PC-9 (cell line): Measurements from ENCODE around the gene BARHL1. TPM values are rescaled to one million over a fixed set of nuclear protein-coding genes. Genes with fewer than 3 reads are reported as not detected.

Experiments used
- BruUV-seq: library from RNA; stranded (reverse); fragments of 400-500 nt; replicated peaks from 2 replicates; lab custom pipeline; 2021; lab: Mats Ljungman, UMichigan
- CTCF ChIA-PET: fragments of 300-600 bp; sonication (Branson Sonifier 250); formaldehyde crosslinking; loops from one replicate; lab custom pipeline; 2022; ENCODE audit warnings: antibody characterized with exemption; lab: Charles Lee
- POLR2A ChIA-PET: fragments of 300-600 bp; sonication (Branson Sonifier 250); formaldehyde crosslinking; loops from one replicate; lab custom pipeline; 2022; ENCODE audit warnings: antibody characterized with exemption; ENCODE audit not compliant: unreplicated experiment; lab: Charles Lee
- DNase-seq, 2 experiments: peaks; one replicate each; pipeline versions ENCODE4 v3.0.0 to v3.0.0-alpha.2; 2015 to 2022; ENCODE audit warnings: mixed read lengths in 1 of 2
- H2AFZ ChIP-seq: fragments of 200-600 bp; sonication (generic); 2 replicates; pipeline ENCODE4 v1.8.1; 2017; ENCODE audit warnings: antibody characterized with exemption
- H3F3A ChIP-seq: fragments of 200-600 bp; sonication (generic); 2 replicates; pipeline ENCODE4 v1.8.1; 2017; ENCODE audit warnings: antibody characterized with exemption, mild to moderate bottlenecking, low read depth; ENCODE audit not compliant: insufficient read depth
- H3K27ac ChIP-seq: fragments of 200-600 bp; sonication (generic); 2 replicates; pipeline ENCODE4 v1.6.1; 2016; ENCODE audit warnings: mixed run types
- H3K27me3 ChIP-seq: fragments of 200-600 bp; sonication (generic); 2 replicates; pipeline ENCODE4 v1.6.1; 2016; ENCODE audit warnings: low read depth, mixed run types; ENCODE audit not compliant: insufficient read depth
- H3K36me3 ChIP-seq: fragments of 200-600 bp; sonication (generic); 2 replicates; pipeline ENCODE4 v1.6.1; 2016; ENCODE audit warnings: low read depth, mixed run types
- H3K4me1 ChIP-seq: fragments of 200-600 bp; sonication (generic); replicated peaks from 2 replicates; pipeline ENCODE4 v1.6.1; 2016; ENCODE audit warnings: mixed run types; ENCODE audit not compliant: insufficient read depth
- H3K4me2 ChIP-seq: fragments of 200-600 bp; sonication (generic); 2 replicates; pipeline ENCODE4 v1.6.1; 2017; ENCODE audit warnings: mixed run types
- H3K4me3 ChIP-seq: fragments of 200-600 bp; sonication (generic); 2 replicates; pipeline ENCODE4 v1.6.1; 2016; ENCODE audit warnings: mixed run types
- H3K79me2 ChIP-seq: fragments of 200-600 bp; sonication (generic); 2 replicates; pipeline ENCODE4 v1.6.1; 2017; ENCODE audit warnings: low read depth, mixed run types
- H3K9me2 ChIP-seq: fragments of 200-600 bp; sonication (generic); 2 replicates; pipeline ENCODE4 v1.8.1; 2017; ENCODE audit warnings: mild to moderate bottlenecking; ENCODE audit not compliant: insufficient read depth
- H3K9me3 ChIP-seq: fragments of 200-600 bp; sonication (generic); 2 replicates; pipeline ENCODE4 v1.8.1; 2016; ENCODE audit warnings: low read depth; ENCODE audit not compliant: insufficient read depth
- H4K20me1 ChIP-seq: fragments of 200-600 bp; sonication (generic); 2 replicates; pipeline ENCODE4 v1.8.1; 2017; ENCODE audit not compliant: insufficient read depth
- CTCF ChIP-seq: fragments of 200-600 bp; sonication (generic); conservative IDR thresholded peaks from 2 replicates; pipeline ENCODE4 v1.6.1; 2017; ENCODE audit warnings: mixed run types, antibody characterized with exemption, mild to moderate bottlenecking, moderate library complexity
- EZH2 ChIP-seq: fragments of 200-600 bp; sonication (generic); IDR thresholded peaks from 2 replicates; pipeline ENCODE4 v1.8.0; 2017; ENCODE audit warnings: antibody characterized with exemption, low read depth
- intact Hi-C: fragments of 100-400 bp; cut with micrococcal nuclease; formaldehyde crosslinking; loops from one replicate; pipeline ENCODE4 v1.10.0; 2022; ENCODE audit not compliant: unreplicated experiment
- total RNA-seq: library from RNA; stranded (reverse); gene quantifications from 2 replicates; pipeline ENCODE4 v1.2.3, GENCODE V29; 2021

BARHL1 gene
- total RNA-seq, 1 experiment from 2014 or later = not detected

- H3K36me3 ChIP-seq = no peaks in the 10 kb centered on the region
- peaks cover 12% of the 10 kb centered on the region; the same call in 1 of the 2 replicates for H3K27me3 ChIP-seq
- no peaks in the 10 kb centered on the region for H3K4me1 ChIP-seq
- TF ChIP-seq CTCF = no peak
- TF ChIP-seq EZH2 = no peak
- no peaks in the 10 kb centered on the region for H3K9me2 ChIP-seq
- H3F3A ChIP-seq = no peaks in the 10 kb centered on the region
- H3K27ac ChIP-seq = no peak overlapping the region
- H4K20me1 ChIP-seq = no peaks in the 10 kb centered on the region
- H3K9me3 ChIP-seq = no peaks in the 10 kb centered on the region
- BruUV-seq = no TSS peak
- POLR2A ChIA-PET = no interaction called here
- intact Hi-C loops = no loop called here
- no peak overlapping the region for H3K4me2 ChIP-seq
- CTCF ChIA-PET = no interaction called here
- no peaks in the 10 kb centered on the region for H3K79me2 ChIP-seq
- no peak for DNase-seq
- no peak overlapping the region for H2AFZ ChIP-seq
- no peak overlapping the region for H3K4me3 ChIP-seq
Measured at GRCh38 chr9:132587592-132587955, 5.2 kb downstream of the BARHL1 start.

- H2AFZ ChIP-seq = no peak overlapping the region
- no peak overlapping the region for H3K27ac ChIP-seq
- H3K36me3 ChIP-seq = no peaks in the 10 kb centered on the region
- H3K9me3 ChIP-seq = no peaks in the 10 kb centered on the region
- ChIA-PET CTCF (no interaction called here), POLR2A (no interaction called here)
- no peaks in the 10 kb centered on the region for H3F3A ChIP-seq
- no peaks in the 10 kb centered on the region for H4K20me1 ChIP-seq
- no peak overlapping the region for H3K4me3 ChIP-seq
- DNase-seq = peak in 1 of 2 experiments; percentile 3
- H3K9me2 ChIP-seq = no peaks in the 10 kb centered on the region
- peaks cover 11% of the 10 kb centered on the region; the same call in 1 of the 2 replicates for H3K27me3 ChIP-seq
- TF ChIP-seq EZH2 = no peak
- no peak for TF ChIP-seq CTCF
- no peaks in the 10 kb centered on the region for H3K79me2 ChIP-seq
- no TSS peak for BruUV-seq
- intact Hi-C loops = no loop called here
- H3K4me1 ChIP-seq = no peaks in the 10 kb centered on the region
- no peak overlapping the region for H3K4me2 ChIP-seq
Measured at GRCh38 chr9:132588098-132588497, 5.7 kb downstream of the BARHL1 start.

DNA sequence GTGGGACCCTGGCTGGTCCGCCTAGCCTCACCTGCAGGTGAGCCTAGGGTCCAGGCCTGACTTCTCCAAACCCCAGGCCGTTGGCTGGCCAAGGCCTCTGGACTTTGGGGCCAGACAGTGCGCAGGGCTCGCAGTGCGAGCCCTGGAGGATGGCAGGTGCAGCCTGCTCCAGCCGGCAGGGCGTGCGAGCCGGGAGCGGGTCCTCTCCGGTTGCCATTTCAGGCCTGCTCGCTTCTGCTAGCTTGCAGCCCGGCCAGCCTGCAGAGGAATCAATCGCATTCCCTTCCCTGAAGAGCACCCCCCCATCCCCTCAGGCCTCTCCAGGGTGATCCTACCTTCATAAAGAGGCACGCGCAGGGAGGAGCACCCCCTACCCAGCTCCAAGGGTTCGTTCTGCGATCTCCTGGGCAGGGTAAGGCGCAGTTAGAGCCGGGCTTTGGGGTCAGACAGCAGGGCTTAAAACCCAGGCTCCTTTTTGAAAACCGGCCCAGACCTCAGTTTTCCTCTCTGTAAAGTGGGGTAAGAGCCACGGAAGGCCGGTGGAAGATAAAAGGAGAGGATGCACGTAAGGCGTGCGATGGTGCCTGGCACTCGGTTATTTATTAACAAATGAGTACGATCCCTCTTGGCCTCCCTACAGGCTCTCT lies 6.2 kb downstream of the BARHL1 start:
- CTCF ChIA-PET = no interaction called here
- Histone ChIP-seq H3K9me3 (no peaks in the 10 kb centered on the region), H3K79me2 (no peaks in the 10 kb centered on the region), H3F3A (no peaks in the 10 kb centered on the region), H3K27ac (no peak overlapping the region), H3K4me3 (no peak overlapping the region), H2AFZ (no peak overlapping the region), H3K36me3 (no peaks in the 10 kb centered on the region), H3K27me3 (0 out of 2 replicates have a peak, but pooled peaks cover 7% of the 10 kb centered on the region), H3K4me1 (no peaks in the 10 kb centered on the region), H4K20me1 (no peaks in the 10 kb centered on the region), H3K4me2 (no peak overlapping the region), H3K9me2 (no peaks in the 10 kb centered on the region)
- POLR2A ChIA-PET = no interaction called here
- DNase-seq = peak in 1 of 2 experiments; percentile 20
- TF ChIP-seq CTCF (no peak), EZH2 (no peak)
- BruUV-seq = no TSS peak
- intact Hi-C loops = no loop called here
